HG03025 (cell line): ENCODE measurements around the gene VILL.

Experiments
- ATAC-seq: cut with Tn5 transposase; IDR thresholded peaks from one replicate; pipeline ENCODE4 v1.9.1; 2021; ENCODE audit warnings: mild to moderate bottlenecking, moderate library complexity; ENCODE audit not compliant: unreplicated experiment, low FRiP score

Gene VILL

GRCh38 chr3:38015485-38015884 lies 24.9 kb downstream of the VILL start:
- no peak for ATAC-seq

- ATAC-seq = no peak
Measured at GRCh38 chr3:38015984-38016383, 25.4 kb downstream of the VILL start.

- no peak for ATAC-seq
Measured at GRCh38 chr3:38016410-38016809, 25.8 kb downstream of the VILL start.

- ATAC-seq = no peak
Measured at GRCh38 chr3:38016847-38017444, 26.4 kb downstream of the VILL start.

GRCh38 chr3:38017445-38018295 lies 27.1 kb downstream of the VILL start:
- ATAC-seq = no peak

GRCh38 chr3:38018296-38019266 lies 28.0 kb downstream of the VILL start:
- no peak for ATAC-seq

- no peak for ATAC-seq
Measured at GRCh38 chr3:38019658-38020341, 29.2 kb downstream of the VILL start.

GRCh38 chr3:38020342-38020726 lies 29.7 kb downstream of the VILL start:
- no peak for ATAC-seq

- ATAC-seq = no peak
Measured at GRCh38 chr3:38021196-38021595, 30.6 kb downstream of the VILL start.

GRCh38 chr3:38022301-38022700 lies 31.7 kb downstream of the VILL start:
- no peak for ATAC-seq

- ATAC-seq = no peak
Measured at GRCh38 chr3:38022896-38023709, 32.5 kb downstream of the VILL start.

- ATAC-seq = no peak
Measured at GRCh38 chr3:38026856-38027255, 36.3 kb downstream of the VILL start.

GRCh38 chr3:38027466-38028465 lies 37.2 kb downstream of the VILL start:
- no peak for ATAC-seq

GRCh38 chr3:38028621-38029361 lies 38.2 kb downstream of the VILL start:
- no peak for ATAC-seq

- ATAC-seq = no peak
Measured at GRCh38 chr3:38029400-38030125, 39.0 kb downstream of the VILL start, which contains the start of gene PLCD1. TSS of gene PLCD1 (minus strand) at chr3:38029642. CDS start at chr3:38029539, 103 bp downstream.

- ATAC-seq = no peak
Measured at GRCh38 chr3:38030126-38031021, 39.8 kb downstream of the VILL start.
